K562 (cell line): ENCODE measurements around the gene NDOR1.

Source experiments
- ZNF24 ChIP-seq: fragments of 450-650 bp; IDR thresholded peaks from 2 replicates; pipeline ENCODE4 v1.6.1; 2016
- ZNF263 ChIP-seq: sonication (generic); formaldehyde crosslinking; IDR thresholded peaks from 2 replicates; pipeline ENCODE4 v1.8.0; 2022; ENCODE audit warnings: mild to moderate bottlenecking, missing genetic modification reagents, borderline replicate concordance
- ZNF830 ChIP-seq: fragments of 250-450 bp; sonication (Bioruptor Pico); IDR thresholded peaks from 2 replicates; pipeline ENCODE4 v1.5.0; 2021; ENCODE audit warnings: mild to moderate bottlenecking
- TF ChIP-seq, protein P1 (sequence below), 3 experiments: IDR thresholded peaks in 2 of 3; conservative IDR thresholded peaks in 1 of 3; 2 replicates each; pipeline ENCODE4 v1.5.1; 2011 to 2012; ENCODE audit warnings: low read length in 3 of 3, mild to moderate bottlenecking in 3 of 3, control low read depth in 2 of 3, improper control_type of control experiment in 1 of 3, inconsistent platforms in 1 of 3, low read depth in 1 of 3, mixed read lengths in 1 of 3, moderate library complexity in 1 of 3; ENCODE audit not compliant: insufficient read depth in 2 of 3

DNA sequence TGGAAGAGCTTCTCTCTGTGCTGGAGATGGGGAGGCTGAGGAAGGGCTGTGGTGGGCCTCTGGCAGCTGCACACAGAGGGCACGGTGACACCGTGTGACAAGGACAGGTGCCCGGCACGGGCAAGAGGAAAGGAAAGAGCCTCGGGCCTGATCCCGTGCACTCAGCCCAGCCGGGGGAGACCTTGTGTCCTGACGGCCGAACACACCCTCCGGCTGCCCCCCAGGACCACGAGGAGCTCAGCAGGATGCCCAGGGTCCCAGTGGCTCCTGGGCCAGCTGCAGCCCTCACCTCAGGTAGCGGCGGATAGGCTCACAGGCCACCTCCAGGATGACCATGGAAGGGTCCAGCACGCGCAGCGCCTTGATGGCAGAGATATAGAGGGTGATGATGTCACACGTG is 22.7 kb upstream of the NDOR1 start:
- TF ChIP-seq, protein P1, sequence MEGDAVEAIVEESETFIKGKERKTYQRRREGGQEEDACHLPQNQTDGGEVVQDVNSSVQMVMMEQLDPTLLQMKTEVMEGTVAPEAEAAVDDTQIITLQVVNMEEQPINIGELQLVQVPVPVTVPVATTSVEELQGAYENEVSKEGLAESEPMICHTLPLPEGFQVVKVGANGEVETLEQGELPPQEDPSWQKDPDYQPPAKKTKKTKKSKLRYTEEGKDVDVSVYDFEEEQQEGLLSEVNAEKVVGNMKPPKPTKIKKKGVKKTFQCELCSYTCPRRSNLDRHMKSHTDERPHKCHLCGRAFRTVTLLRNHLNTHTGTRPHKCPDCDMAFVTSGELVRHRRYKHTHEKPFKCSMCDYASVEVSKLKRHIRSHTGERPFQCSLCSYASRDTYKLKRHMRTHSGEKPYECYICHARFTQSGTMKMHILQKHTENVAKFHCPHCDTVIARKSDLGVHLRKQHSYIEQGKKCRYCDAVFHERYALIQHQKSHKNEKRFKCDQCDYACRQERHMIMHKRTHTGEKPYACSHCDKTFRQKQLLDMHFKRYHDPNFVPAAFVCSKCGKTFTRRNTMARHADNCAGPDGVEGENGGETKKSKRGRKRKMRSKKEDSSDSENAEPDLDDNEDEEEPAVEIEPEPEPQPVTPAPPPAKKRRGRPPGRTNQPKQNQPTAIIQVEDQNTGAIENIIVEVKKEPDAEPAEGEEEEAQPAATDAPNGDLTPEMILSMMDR (IDR thresholded peaks at IDR 0.05 in 2 of 3, conservative IDR thresholded peaks at IDR 0.05 in 1 of 3; ENCODE audit: insufficient read depth in 2 of 3, low read depth in 1 of 3, low read length in 3 of 3), result no peak
- no peak for TF ChIP-seq ZNF830 (CRISPR knock-in tag)
- TF ChIP-seq ZNF263 (CRISPR knock-in tag), result no peak
- no peak for TF ChIP-seq ZNF24
